ENCODE measurements around the gene RPS6KA4.

The RPS6KA4 gene

GRCh38 chr11:64395545-64396078 lies 36.6 kb downstream of the RPS6KA4 start:
- H3K27me3 ChIP-seq (ENCODE audit: insufficient read depth, low read length), result no peaks in the 10 kb centered on the region
- H3K9me2 ChIP-seq (ENCODE audit: low read depth, low read length), result no peaks in the 10 kb centered on the region
- TF ChIP-seq EZH2 (IDR thresholded peaks at IDR 0.05; ENCODE audit: borderline replicate concordance, low read length) (no peak), CTCF (IDR thresholded peaks at IDR 0.05; ENCODE audit: low read length) (no peak)
- no peak overlapping the region for H3K4me3 ChIP-seq (ENCODE audit: low read depth, low read length, poor library complexity, severe bottlenecking)
- H3F3A ChIP-seq (ENCODE audit: insufficient read depth, low read length), result no peaks in the 10 kb centered on the region
- H3K36me3 ChIP-seq (ENCODE audit: insufficient read depth, low read length), result no peaks in the 10 kb centered on the region
- H3K9me3 ChIP-seq (ENCODE audit: low read length), result no peaks in the 10 kb centered on the region
- H3K27ac ChIP-seq (ENCODE audit: low read depth, low read length, poor library complexity, severe bottlenecking), result no peak overlapping the region
- H2AFZ ChIP-seq (ENCODE audit: low read length), result no peak overlapping the region
- no peaks in the 10 kb centered on the region for H3K79me2 ChIP-seq (ENCODE audit: insufficient read depth, low read length)
- no peak overlapping the region for H3K4me2 ChIP-seq (ENCODE audit: low read length)
- H3K4me1 ChIP-seq (ENCODE audit: insufficient read depth, low read length, severe bottlenecking), result no peaks in the 10 kb centered on the region
- no peaks in the 10 kb centered on the region for H4K20me1 ChIP-seq (ENCODE audit: insufficient read depth, low read length)
- no peak overlapping the region for H3K9ac ChIP-seq (ENCODE audit: low read length)

- Histone ChIP-seq H4K20me1 (ENCODE audit: insufficient read depth, low read length) (no peaks in the 10 kb centered on the region), H2AFZ (ENCODE audit: low read length) (no peak overlapping the region), H3K4me3 (ENCODE audit: low read depth, low read length, poor library complexity, severe bottlenecking) (no peak overlapping the region), H3K79me2 (ENCODE audit: insufficient read depth, low read length) (no peaks in the 10 kb centered on the region), H3K4me1 (ENCODE audit: insufficient read depth, low read length, severe bottlenecking) (no peaks in the 10 kb centered on the region), H3K27ac (ENCODE audit: low read depth, low read length, poor library complexity, severe bottlenecking) (no peak overlapping the region), H3K27me3 (ENCODE audit: insufficient read depth, low read length) (no peaks in the 10 kb centered on the region), H3K9me3 (ENCODE audit: low read length) (no peaks in the 10 kb centered on the region), H3K4me2 (ENCODE audit: low read length) (no peak overlapping the region), H3F3A (ENCODE audit: insufficient read depth, low read length) (no peaks in the 10 kb centered on the region), H3K9ac (ENCODE audit: low read length) (no peak overlapping the region), H3K36me3 (ENCODE audit: insufficient read depth, low read length) (no peaks in the 10 kb centered on the region), H3K9me2 (ENCODE audit: low read depth, low read length) (no peaks in the 10 kb centered on the region)
- TF ChIP-seq CTCF (IDR thresholded peaks at IDR 0.05; ENCODE audit: low read length) (no peak), EZH2 (IDR thresholded peaks at IDR 0.05; ENCODE audit: borderline replicate concordance, low read length) (no peak)
Observed at GRCh38 chr11:64396079-64396591, 37.2 kb downstream of the RPS6KA4 start.

GRCh38 chr11:64400102-64400501 lies 41.1 kb downstream of the RPS6KA4 start:
- H3K27ac ChIP-seq (ENCODE audit: low read depth, low read length, poor library complexity, severe bottlenecking), result no peak overlapping the region
- H4K20me1 ChIP-seq (ENCODE audit: insufficient read depth, low read length), result no peaks in the 10 kb centered on the region
- H2AFZ ChIP-seq (ENCODE audit: low read length), result no peak overlapping the region

More at GRCh38 chr11:64400102-64400501, 41.1 kb downstream of the RPS6KA4 start:
- H3K36me3 ChIP-seq (ENCODE audit: insufficient read depth, low read length), result no peaks in the 10 kb centered on the region
- no peak overlapping the region for H3K4me3 ChIP-seq (ENCODE audit: low read depth, low read length, poor library complexity, severe bottlenecking)
- no peaks in the 10 kb centered on the region for H3K4me1 ChIP-seq (ENCODE audit: insufficient read depth, low read length, severe bottlenecking)
- no peaks in the 10 kb centered on the region for H3F3A ChIP-seq (ENCODE audit: insufficient read depth, low read length)
- H3K27me3 ChIP-seq (ENCODE audit: insufficient read depth, low read length), result no peaks in the 10 kb centered on the region; the same call in 1 of the 2 replicates
- H3K79me2 ChIP-seq (ENCODE audit: insufficient read depth, low read length), result no peaks in the 10 kb centered on the region
- no peak overlapping the region for H3K9ac ChIP-seq (ENCODE audit: low read length)
- no peaks in the 10 kb centered on the region for H3K9me3 ChIP-seq (ENCODE audit: low read length)
- H3K9me2 ChIP-seq (ENCODE audit: low read depth, low read length), result no peaks in the 10 kb centered on the region
- TF ChIP-seq CTCF (IDR thresholded peaks at IDR 0.05; ENCODE audit: low read length) (no peak), EZH2 (IDR thresholded peaks at IDR 0.05; ENCODE audit: borderline replicate concordance, low read length) (no peak)
- no peak overlapping the region for H3K4me2 ChIP-seq (ENCODE audit: low read length)

Data from OCI-LY1 (cell line).